HG02763 (cell line): ENCODE measurements around the gene TMED9.

Source experiments
- ATAC-seq: cut with Tn5 transposase; IDR thresholded peaks from one replicate; pipeline ENCODE4 v1.9.1; 2021; ENCODE audit warnings: mild to moderate bottlenecking, moderate library complexity; ENCODE audit not compliant: unreplicated experiment

TMED9 gene

DNA sequence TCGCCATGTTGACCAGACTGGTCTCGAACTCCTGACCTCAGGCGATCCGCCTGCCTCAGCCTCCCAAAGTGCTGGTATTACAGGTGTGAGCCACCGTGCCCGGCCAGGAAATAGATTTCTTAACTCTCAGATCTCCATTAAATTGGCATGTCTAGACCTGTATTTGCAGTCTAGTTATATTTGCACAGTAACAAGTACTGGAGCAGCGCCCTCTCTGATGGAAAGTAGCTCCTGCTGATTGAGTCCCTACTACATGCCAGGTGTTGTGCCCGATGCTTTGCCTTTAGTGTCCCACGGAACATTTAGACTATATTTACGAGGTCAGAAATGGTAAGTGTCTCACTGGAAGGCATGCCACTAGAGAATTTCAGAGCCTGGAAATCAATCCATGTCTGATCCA is 15.8 kb upstream of the TMED9 start:
- ATAC-seq = no peak

DNA sequence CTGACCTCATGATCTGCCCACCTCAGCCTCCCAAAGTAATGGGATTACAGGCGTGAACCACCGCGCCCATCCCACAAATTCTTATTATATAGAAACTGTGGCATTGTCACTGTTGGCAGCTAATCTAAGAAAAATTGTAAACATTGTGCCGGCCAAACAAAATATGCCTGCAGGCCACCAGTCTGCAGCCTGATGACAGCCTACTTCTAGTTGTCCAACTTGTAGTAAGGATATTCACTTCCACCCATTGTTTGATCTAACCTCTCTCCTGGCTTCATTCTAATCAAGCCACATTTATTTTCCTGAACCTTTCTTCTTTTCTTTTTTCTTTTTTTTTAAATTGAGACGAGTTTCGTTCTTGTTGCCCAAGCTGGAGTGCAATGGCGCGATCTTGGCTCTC is 13.7 kb upstream of the TMED9 start:
- no peak for ATAC-seq

DNA sequence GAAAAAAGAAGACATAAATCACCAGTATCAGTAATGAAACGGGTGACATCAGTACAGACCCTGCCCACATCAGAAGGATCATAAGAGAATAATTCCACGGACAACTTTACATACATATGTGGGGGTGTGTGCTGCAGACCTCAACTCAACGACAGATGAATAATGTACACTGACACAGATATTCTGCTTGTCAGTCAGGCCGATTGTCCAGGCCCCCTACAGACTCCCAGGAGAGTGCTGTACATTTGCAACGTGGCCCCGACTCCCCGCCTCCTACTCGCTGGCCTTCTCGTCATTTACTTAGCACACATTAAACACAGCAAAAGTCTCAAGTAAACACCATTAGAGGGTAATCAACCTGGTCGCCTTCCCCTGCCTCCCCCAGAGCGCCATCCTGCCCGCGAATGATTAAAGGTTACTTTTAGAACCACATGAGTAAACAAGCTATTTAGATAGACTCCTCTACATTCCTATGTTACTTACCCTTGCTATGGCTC is 3.5 kb upstream of the TMED9 start:
- ATAC-seq = no peak

DNA sequence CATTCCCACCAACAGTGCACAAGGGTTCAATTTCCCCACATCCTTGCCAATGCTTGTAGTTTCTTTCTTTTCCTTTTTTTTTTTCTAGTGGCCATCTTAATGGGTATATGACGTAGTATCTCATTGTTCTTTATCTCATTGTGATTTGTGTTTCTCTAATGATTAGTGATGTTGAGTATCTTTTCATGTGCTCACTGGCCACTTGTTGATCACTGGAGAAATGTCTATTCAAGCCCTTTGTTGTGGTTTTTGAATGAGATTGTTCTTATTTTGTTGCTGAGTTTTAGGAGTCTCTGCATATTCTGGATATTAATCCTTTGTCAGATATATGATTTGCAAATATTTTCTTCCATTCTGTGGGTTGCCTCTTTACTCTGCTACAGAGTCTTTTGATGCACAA is 1.6 kb upstream of the TMED9 start:
- no peak for ATAC-seq

DNA sequence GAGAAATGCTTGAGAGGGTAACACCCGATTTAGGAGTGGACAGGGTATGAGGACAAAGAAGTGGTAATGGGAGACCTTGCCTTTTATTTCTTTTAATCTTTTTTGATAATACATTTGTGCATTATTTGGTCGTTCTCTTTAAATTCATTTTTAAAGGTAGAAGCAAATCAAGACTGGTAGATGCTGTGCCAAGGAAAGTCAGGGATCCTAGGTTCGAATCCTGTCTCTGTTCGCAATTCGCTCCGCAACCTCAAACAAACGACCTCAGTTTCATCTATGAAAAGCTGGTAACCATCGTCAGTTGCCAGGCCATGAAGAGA is 353 bp upstream of the TMED9 start:
- no peak for ATAC-seq

DNA sequence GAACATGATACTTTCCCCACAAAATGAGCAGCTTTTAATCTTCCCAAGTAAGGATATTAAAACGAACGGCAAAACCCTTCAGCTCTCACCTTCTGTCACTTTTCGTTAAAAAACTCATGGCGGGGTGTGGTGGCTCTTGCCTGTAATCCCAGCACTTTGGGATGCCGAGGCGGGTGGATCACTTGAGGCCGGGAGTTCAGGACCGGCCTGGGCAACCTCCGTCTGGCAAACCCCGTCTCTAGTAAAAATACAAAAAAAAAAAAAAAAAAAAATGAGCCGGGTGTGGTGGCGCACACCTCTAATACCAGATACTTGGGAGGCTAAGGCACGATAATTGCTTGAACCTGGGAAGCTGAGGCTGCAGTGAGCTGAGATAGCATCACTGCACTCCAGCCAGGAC is 902 bp downstream of the TMED9 start:
- no peak for ATAC-seq

DNA sequence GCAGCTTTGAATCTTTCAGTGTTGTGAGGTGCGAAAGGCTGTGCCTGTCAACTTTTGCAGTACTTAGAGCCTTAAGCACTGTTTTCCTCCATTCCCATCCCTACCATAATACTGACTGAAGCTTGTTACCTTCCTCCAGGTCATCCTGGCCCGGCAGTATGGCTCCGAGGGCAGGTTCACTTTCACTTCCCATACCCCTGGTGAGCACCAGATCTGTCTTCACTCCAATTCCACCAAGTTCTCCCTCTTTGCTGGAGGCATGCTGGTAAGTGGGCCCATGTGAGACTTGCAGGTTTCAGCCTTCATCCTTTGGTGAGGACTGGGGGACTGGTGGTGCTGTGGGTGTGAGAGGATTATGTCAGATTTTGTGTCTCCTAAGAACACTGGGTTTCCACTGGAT is 1.5 kb downstream of the TMED9 start:
- ATAC-seq = no peak

DNA sequence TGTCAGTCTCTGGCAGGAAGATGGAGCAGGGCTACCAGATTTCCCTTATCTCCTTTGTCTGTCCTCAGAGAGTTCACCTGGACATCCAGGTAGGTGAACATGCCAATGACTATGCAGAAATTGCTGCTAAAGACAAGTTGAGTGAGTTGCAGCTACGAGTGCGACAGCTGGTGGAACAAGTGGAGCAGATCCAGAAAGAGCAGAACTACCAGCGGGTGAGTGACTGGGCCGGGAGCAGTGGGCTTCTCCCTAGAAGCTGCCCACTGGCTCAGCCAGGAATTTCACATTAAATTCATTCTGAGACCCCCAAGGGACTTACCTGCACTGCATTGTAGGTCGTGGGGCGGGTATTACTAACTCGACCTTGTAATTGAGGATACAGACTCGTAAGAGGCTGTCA is 2.1 kb downstream of the TMED9 start:
- no peak for ATAC-seq

DNA sequence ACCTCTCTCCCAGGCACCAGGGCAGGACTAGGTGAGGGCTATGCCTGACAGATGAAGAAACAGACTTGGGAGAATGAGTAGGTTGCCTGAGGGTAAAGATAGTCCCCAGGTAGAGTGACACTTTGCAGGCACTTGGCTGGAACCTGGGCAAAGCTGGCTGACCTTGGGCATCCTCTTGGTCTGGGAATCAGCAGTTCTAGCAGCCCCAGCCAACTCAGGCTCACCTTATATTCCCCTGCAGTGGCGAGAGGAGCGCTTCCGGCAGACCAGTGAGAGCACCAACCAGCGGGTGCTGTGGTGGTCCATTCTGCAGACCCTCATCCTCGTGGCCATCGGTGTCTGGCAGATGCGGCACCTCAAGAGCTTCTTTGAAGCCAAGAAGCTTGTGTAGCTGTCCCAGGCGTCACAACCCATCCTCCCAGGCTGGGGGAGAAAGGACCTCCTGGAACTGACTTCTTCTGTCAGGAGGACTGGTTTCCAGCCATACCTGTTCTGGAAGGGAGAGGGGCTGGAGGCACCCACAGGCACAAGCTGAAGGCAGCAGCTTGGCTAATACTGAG is 3.1 kb downstream of the TMED9 start:
- ATAC-seq = no peak

DNA sequence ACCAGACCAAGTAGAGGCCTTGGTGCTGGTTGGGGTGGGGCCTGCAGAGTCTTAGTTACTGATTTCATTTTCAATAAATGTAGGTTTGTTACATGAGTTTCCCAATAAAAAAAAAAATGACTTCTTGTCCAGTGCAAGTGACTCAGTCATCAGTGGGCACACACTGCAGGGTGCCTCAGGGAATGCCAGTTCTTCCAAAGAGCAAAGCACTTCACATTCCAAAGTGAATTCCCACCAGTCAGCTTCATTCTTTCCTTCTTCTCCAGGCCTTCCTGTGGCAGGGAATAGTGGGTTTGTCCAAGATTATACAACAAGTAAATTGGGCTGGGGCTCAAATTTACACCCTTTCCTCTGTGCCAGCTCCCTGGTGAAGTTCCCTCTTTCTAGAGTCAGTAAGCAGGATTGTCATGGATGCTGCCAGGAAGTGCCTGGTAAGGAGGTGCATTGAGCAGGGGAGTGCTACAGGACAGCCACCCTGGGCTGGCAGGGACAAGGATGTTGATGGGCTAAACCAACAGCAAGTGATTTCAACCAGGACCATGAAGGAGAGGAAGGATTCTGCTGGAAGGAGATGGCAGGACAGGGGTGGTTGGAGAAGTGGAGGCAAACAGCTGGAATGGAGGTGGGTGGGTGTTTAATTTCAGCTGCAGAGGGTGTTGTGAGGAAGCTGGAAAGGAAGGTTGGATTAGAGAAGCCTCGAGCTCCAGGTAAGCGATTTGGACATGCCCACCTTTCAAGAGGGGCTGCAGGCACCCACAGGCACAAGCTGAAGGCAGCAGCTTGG is 4.2 kb downstream of the TMED9 start:
- no peak for ATAC-seq

DNA sequence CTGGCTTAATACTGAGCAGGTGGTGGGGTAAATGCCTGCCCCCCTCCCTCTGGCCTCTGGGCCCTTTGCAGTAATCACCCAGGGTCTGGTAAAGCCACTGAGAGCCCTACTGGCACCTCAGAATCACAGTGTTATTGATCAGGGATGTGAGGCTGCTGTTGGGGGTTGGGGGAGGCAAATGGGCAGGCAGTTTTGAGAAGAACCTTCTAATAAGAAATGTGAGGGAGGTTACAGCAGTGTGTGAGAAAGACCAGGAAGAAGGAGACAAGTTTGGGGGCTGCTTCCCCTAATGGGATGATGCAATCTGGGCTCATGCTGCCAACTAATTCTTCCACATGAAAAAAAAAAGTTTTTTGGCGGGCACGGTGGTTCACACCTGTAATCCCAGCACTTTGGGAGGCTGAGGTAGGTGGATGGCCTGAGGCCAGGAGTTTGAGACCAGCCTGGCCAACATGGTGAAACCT is 4.8 kb downstream of the TMED9 start:
- ATAC-seq = no peak

DNA sequence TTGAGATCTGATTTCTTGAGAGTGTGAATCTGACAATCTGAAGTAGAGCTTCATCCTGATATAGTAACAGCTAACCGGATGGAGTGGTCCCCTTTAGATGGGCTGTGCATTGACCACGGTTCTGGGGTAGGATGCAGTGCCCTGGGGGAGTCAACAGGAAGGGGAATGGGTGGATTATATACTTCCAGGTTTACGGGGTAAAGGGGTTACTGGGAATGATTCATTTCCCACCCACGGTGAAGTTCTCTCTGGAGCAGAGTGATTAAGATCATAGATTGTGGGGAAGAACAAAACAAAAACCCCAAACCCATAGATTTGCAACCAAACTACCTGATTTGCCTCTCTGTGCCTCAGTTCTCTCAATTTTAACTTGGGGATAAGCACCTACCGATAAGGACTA is 6.5 kb downstream of the TMED9 start:
- ATAC-seq = no peak

DNA sequence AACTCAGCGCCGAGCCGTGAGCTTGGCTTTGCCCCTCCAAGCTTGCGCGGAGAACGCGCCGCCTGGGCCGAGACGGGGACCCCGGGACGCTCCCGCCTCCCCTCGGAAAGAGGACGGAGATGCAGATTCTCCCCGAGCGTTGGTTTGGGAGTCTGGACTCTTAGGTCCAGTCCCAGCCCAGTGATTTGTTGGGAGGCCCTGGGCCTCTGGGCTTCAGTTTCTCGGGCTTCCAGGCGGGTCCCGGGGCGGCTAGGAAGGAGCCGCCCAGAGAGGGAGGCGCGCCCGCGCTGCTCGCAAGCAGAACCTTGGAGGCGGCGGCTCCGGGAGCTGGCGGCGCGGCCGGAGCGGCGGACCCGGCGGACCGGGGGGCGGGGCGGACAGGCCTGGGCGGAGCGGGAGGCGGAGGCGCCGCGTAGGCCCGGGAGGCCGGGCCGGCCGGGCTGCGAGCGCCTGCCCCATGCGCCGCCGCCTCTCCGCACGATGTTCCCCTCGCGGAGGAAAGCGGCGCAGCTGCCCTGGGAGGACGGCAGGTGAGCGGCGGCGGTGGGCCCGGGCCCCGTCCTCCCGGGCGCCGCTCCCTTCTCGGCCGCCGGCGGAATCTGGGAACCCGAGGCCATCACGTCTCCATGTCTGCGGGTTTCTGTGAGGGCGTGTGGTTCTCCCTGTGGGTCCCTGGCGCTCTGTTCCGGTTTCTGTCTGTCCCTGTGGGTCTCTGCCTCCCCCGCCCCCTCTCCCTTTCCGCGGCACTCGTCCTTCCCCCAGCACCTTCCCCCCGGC is 7.9 kb downstream of the TMED9 start, which contains the start of gene B4GALT7:
B4GALT7 (plus strand) TSS at position 402 of the 777 bp plus-strand sequence; CDS start at position 481, 79 bp downstream.
- ATAC-seq = peak; percentile 88

DNA sequence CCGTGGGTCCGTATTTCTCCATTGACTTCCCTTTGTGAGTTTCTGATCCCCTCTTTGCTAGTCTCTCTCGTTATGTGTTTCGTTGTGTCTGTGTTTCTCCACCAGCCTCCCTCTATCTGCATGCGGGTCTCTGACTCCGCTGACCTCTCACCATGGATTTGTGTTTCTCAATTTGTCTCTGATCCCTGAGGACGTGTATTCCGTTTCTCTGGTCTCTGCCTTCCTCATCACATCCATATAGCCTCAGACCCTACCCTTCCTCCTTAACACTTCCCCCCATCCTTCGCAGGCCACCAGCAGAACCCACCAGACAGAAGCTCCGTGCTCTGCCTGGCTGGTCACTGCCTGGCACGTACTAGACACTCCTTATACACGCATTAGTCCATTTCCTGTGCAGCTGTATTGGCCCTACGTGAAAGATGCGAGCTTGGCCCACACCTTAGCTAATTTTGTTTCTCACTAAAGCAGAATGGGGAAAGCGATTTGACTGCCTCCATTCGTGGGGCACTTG is 8.6 kb downstream of the TMED9 start:
- no peak for ATAC-seq

DNA sequence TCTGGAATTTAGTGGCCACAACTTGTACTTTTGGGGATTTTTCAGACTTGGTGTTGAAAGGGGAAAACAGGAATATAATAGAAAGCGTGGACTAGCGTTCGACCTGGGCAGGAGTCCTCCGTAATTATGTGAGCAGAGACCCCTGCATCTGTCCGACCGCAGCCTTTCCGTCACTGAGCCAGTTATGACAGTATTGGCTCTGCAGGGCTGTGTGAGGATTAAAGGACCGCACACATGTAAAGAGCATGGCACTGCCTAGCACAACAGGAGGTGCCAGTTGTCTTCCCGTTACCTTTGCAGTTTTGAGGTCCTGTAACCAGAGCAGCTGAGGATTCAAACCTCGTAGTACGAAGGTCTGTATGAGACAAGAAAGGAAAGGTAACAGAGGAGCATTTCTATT is 9.1 kb downstream of the TMED9 start:
- no peak for ATAC-seq

DNA sequence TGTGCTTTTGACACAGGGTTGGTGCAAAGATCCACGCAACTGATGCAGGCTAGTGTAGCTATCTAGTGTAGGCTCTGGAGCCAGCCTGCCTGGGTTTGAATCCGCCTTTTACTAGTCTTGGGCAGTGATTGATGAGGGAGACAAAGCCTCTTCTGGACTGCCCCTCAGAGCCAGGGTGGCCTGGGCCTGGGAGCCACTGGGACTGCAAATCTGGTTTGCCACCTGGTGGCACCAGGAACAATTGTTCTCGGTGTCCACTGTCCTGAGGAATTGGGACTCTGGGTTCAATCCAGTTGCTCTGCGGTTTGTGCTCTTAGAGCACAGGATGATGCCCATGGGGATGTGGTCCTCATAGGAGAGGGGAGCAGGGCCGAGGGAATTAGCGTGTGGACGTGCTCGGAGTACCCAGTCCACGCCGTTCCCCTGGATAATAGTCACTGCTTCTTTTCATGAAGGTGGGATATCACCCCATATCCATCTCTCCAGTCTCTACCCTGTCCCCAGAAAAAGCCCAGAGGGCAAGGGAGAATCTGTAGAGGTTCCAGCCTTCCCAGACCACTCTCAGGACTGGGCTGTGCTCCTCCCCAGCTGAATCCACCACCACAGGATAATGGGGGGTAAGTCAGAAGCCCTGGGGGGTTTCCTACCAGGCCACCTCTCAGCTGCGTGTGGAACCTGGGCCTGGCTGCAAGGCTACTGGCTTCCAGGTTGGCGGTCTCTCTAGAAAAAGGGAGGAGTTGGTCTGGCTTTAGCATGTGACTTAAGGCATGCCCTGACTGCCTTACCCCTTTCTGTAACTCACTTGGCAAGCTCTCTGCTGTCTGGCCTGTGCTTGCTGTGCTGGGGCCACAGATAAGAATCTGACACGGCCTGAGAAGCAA is 9.8 kb downstream of the TMED9 start:
- ATAC-seq = no peak

DNA sequence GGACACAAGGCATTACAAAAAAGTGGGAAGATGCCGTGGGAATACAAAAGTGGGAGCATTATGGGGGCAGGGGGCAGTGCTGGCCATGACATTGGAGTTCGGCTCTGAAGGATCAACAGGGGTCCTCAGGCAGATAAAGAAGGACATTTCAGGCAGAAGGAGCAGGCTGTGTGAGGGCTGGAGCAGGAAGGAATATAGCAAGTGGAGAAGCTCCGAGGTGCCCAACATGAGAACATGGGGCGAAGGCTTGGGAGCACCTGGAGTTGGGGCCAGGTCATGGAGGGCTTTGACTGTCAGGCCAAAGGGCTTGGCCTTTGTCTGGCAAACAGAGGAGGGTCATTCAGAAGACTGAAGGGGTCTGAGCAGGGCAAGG is 10.4 kb downstream of the TMED9 start:
- ATAC-seq = no peak

DNA sequence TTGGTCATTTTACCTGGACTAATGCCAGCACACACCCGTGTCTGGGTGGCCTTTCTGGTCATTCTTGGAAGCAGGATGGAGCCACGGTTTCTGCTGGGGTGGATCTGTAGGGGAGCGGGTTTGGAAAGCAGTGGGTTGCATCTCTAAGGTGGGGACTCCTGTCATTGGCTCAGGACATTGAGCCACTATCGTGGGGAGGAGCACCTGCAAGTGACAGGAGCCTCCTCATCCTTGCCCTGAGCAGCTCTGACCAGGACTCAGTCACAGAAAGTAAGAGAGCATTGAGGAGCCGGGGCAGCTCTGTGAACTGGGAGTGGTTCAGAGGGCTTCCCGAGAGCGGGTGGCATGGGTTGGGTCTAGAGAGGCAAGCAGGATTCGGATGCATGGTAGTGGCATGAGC is 11.6 kb downstream of the TMED9 start:
- ATAC-seq = no peak

DNA sequence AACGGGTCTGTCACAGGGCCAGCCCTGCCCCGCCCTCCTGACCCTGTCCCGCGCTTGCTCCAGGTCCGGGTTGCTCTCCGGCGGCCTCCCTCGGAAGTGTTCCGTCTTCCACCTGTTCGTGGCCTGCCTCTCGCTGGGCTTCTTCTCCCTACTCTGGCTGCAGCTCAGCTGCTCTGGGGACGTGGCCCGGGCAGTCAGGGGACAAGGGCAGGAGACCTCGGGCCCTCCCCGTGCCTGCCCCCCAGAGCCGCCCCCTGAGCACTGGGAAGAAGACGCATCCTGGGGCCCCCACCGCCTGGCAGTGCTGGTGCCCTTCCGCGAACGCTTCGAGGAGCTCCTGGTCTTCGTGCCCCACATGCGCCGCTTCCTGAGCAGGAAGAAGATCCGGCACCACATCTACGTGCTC is 12.1 kb downstream of the TMED9 start:
- ATAC-seq = no peak

DNA sequence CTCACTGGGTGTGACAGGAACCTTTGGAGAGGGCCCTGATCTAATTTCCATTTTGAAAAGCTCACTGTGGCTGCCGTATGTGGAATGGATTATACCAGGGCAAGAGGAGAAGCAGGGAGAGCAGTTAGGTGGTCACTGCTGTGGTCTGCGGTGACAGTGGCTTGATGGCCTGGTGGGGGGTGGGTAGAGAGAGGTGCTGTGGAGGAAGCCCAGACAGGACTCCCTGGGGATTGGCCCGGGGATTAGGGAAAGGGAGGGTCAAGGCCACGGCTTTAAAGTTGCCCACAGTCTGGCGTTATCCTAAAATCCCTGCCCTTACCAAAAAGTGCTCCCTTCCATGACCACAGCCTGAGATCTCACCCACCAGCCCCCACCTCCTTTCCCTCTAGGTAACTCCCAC is 12.7 kb downstream of the TMED9 start:
- no peak for ATAC-seq

DNA sequence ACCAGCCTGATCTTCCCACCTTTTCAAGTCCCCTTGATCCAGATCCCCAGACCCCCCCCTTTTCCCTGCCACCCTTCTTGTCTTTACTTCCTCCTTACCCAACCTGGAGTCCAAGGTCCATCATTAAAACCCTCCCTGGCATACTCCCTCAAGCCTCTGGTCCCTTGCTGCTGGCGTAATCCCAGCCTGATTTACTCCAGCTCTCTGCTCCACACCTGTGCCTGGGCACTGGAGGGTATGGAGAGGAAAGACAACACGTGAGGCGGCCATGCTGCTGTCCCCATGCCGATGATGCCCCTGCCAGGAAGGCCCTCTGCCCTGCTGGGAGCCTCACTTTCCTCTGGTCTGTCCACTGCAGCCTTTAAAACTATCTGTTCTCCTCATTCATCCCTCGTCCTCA is 13.1 kb downstream of the TMED9 start:
- ATAC-seq = no peak
